Activated CD8-positive, alpha-beta T cell treated with anti-CD3 and anti-CD28 coated beads for 36 hours (primary cell): ENCODE results near the gene THRB. TPM values are rescaled to one million over a fixed set of nuclear protein-coding genes. Genes with fewer than 3 reads are reported as not detected.

Source experiments
- ATAC-seq: fragments of 200-7000 bp; cut with Tn5 transposase; one replicate; pipeline ENCODE4 v1.10.0; 2021; ENCODE audit warnings: mild to moderate bottlenecking, moderate library complexity
- CTCF ChIA-PET: fragments of 350-600 bp; sonication (Branson Sonifier 250); formaldehyde crosslinking; loops from one replicate; lab custom pipeline; 2021; ENCODE audit warnings: antibody characterized with exemption; lab: Charles Lee
- POLR2A ChIA-PET: fragments of 350-600 bp; sonication (Branson Sonifier 250); formaldehyde crosslinking; loops from one replicate; lab custom pipeline; 2021; ENCODE audit warnings: antibody characterized with exemption; lab: Charles Lee
- DNase-seq: peaks from one replicate; pipeline ENCODE4 v3.0.0-alpha.2; 2020
- H3K27ac Mint-ChIP-seq: one replicate; pipeline ENCODE4 v1.8.0; 2021; ENCODE audit warnings: mild to moderate bottlenecking, mixed read lengths
- H3K27me3 Mint-ChIP-seq: one replicate; pipeline ENCODE4 v1.8.0; 2021; ENCODE audit warnings: mixed read lengths
- H3K36me3 Mint-ChIP-seq: one replicate; pipeline ENCODE4 v1.8.0; 2021; ENCODE audit warnings: low read depth, mixed read lengths
- H3K4me1 Mint-ChIP-seq: one replicate; pipeline ENCODE4 v1.8.0; 2021; ENCODE audit warnings: low read depth, mixed read lengths
- H3K4me3 Mint-ChIP-seq: one replicate; pipeline ENCODE4 v1.8.0; 2021; ENCODE audit warnings: mild to moderate bottlenecking, moderate library complexity, mixed read lengths
- H3K9me3 Mint-ChIP-seq: one replicate; pipeline ENCODE4 v1.8.0; 2021; ENCODE audit warnings: mixed read lengths
- intact Hi-C: fragments of 100-400 bp; cut with micrococcal nuclease; formaldehyde crosslinking; loops from one replicate; pipeline ENCODE4 v1.10.0; 2022
- total RNA-seq, 2 experiments: library from RNA; stranded (reverse); gene quantifications; one replicate each; pipeline ENCODE4 v1.2.3, GENCODE V29; 2021
- TF ChIP-seq, protein P1 (sequence below): fragments of 200-600 bp; IDR thresholded peaks from one replicate; pipeline ENCODE4 v1.8.0; 2022; ENCODE audit warnings: antibody characterized with exemption, mild to moderate bottlenecking

The THRB gene
- total RNA-seq, 2 experiments from 2014 or later, result not detected

DNA sequence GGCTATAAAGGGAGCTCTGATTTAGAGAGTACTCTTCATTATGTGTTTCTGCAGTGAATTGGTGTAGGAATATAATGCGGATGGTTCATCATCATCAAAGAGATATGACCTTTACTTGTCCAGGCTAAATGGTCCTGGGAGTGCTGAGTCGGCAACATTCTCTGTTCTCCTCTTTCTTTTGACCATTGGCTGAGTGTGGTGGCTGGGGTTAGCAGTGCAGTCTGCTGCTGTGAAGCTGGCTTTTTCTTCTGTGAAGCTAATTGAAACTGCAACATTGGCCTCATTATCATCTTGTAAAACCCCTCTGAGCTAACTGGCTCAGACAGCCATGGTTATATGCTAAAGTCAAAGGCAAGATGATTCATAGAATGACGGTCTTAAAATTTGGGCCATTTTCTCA, 83.8 kb downstream of the THRB start:
- no peak for ATAC-seq
- TF ChIP-seq, protein P1, sequence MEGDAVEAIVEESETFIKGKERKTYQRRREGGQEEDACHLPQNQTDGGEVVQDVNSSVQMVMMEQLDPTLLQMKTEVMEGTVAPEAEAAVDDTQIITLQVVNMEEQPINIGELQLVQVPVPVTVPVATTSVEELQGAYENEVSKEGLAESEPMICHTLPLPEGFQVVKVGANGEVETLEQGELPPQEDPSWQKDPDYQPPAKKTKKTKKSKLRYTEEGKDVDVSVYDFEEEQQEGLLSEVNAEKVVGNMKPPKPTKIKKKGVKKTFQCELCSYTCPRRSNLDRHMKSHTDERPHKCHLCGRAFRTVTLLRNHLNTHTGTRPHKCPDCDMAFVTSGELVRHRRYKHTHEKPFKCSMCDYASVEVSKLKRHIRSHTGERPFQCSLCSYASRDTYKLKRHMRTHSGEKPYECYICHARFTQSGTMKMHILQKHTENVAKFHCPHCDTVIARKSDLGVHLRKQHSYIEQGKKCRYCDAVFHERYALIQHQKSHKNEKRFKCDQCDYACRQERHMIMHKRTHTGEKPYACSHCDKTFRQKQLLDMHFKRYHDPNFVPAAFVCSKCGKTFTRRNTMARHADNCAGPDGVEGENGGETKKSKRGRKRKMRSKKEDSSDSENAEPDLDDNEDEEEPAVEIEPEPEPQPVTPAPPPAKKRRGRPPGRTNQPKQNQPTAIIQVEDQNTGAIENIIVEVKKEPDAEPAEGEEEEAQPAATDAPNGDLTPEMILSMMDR, result no peak
- H3K9me3 Mint-ChIP-seq, result peaks cover 1% of the 10 kb centered on the region
- no peak overlapping the region for H3K4me3 Mint-ChIP-seq
- POLR2A ChIA-PET, result no interaction called here
- CTCF ChIA-PET, result no interaction called here
- intact Hi-C loops, result no loop called here
- H3K4me1 Mint-ChIP-seq, result no peaks in the 10 kb centered on the region
- H3K36me3 Mint-ChIP-seq, result no peaks in the 10 kb centered on the region
- H3K27ac Mint-ChIP-seq, result no peak overlapping the region
- no peaks in the 10 kb centered on the region for H3K27me3 Mint-ChIP-seq
- DNase-seq, result no peak

DNA sequence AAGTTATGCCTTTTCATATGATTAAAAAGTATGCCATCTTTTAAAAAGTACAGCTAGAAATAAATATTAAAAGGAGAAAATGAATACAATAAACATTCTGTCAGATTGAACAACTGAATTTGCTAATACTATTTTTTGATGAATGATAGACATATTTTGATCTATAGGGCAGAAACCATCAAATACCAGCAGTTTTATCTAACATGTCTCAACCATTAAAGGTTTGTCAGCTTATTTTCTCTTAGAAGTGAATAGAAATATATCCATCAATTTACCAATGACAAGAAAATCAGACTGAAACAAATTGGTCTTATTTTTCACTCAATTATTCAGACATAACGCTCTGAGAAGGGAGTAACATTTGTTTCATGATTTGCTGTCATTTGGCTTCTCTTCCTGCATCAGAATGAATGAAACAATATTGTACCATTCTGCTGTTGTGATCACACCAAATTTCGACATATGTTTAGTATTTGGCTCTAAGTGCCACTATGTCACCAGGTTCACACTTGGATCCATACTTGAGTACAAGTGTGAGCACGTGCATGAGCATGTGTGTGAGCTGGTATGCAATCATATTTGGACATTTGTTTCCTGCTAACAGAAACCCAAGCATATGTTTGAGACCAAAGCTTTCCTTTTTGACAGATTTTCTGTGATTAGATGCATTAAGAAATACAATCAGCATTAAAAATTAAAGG, 86.5 kb downstream of the THRB start:
- no peaks in the 10 kb centered on the region for H3K9me3 Mint-ChIP-seq
- H3K27ac Mint-ChIP-seq, result no peak overlapping the region
- H3K4me1 Mint-ChIP-seq, result no peaks in the 10 kb centered on the region
- no peaks in the 10 kb centered on the region for H3K36me3 Mint-ChIP-seq
- ChIA-PET CTCF (interaction anchor here (2.2 kb wide), 1 partner anchor 9 kb away, joined by 5 read pairs; no protein-coding TSS in a partner anchor), POLR2A (no interaction called here)
- ATAC-seq (no peak), DNase-seq (no peak)
- intact Hi-C loops, result no loop called here
- TF ChIP-seq, protein P1, result no peak
- no peaks in the 10 kb centered on the region for H3K27me3 Mint-ChIP-seq
- H3K4me3 Mint-ChIP-seq, result no peak overlapping the region

DNA sequence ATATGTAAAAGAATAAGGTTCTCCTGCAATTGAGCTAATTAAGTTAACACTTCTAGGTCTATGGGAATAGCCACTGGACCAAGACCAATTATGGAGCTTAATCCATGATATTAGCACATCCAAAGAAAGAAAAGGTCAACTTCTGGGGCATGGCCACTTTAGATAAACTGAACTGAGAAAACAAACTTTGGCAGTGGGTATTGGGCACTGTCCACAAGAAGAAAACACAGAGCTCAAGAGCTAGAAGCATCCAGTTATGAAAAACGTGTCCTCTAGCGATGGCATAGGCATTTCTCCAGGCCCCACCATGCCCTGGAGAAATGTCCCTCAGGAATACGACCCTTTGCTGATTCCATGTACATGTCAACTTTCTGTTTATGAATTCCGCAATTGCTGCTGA, 87.8 kb downstream of the THRB start:
- CTCF ChIA-PET, result interaction anchor here (2.2 kb wide), 1 partner anchor 11 kb away, joined by 5 read pairs; no protein-coding TSS in a partner anchor
- Mint-ChIP-seq H3K4me1 (no peaks in the 10 kb centered on the region), H3K4me3 (no peak overlapping the region), H3K27ac (no peak overlapping the region), H3K27me3 (no peaks in the 10 kb centered on the region), H3K9me3 (no peaks in the 10 kb centered on the region), H3K36me3 (no peaks in the 10 kb centered on the region)
- DNase-seq, result no peak
- POLR2A ChIA-PET, result no interaction called here
- intact Hi-C loops, result no loop called here
- ATAC-seq, result no peak
- TF ChIP-seq, protein P1, result no peak

DNA sequence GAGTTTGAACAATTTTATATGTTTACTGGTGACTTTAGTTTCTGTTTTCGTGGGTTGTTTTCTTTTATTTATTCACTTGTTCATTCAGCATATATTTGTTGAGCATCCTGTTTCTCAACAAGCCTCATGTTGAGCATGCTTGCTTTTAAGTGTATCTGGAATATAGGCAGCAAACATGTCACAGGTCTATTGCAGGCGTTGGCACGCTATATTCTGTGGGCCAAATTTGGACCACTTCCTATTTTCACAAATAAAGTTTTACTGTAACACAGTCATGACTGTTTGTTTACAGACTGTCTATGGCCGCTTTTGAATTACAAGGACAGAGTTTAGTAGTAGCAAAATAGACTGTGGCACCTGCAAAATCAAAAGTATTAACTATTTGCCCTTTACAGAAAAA, 89.6 kb downstream of the THRB start:
- Mint-ChIP-seq H3K27ac (no peak overlapping the region), H3K36me3 (no peaks in the 10 kb centered on the region), H3K4me1 (no peaks in the 10 kb centered on the region), H3K27me3 (no peaks in the 10 kb centered on the region), H3K4me3 (no peak overlapping the region), H3K9me3 (no peaks in the 10 kb centered on the region)
- ChIA-PET POLR2A (no interaction called here), CTCF (no interaction called here)
- intact Hi-C loops, result no loop called here
- DNase-seq (no peak), ATAC-seq (no peak)
- TF ChIP-seq, protein P1, result no peak

DNA sequence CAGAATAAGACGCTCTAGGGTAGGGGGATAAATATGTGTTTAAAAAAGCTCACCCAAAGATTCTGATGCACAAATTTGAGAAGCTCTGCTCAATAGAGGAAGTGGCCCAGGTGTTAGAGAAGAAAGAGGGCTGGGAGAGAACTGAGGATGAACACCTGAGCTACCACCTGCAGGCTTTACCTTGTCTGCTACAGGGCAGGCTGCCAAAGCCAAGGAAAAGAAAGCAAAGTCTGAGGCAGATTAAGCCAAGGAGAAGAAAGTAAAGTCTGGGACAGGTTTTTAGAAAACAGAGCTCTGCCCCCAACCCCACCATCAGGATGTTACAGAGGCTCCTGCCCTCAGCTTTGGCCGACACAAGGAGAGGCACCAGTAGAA, 92.9 kb downstream of the THRB start:
- H3K27ac Mint-ChIP-seq, result no peak overlapping the region
- no peak for DNase-seq
- intact Hi-C loops, result no loop called here
- ChIA-PET CTCF (no interaction called here), POLR2A (no interaction called here)
- H3K4me1 Mint-ChIP-seq, result no peaks in the 10 kb centered on the region
- no peak overlapping the region for H3K4me3 Mint-ChIP-seq
- H3K9me3 Mint-ChIP-seq, result no peaks in the 10 kb centered on the region
- no peaks in the 10 kb centered on the region for H3K36me3 Mint-ChIP-seq
- ATAC-seq, result no peak
- H3K27me3 Mint-ChIP-seq, result no peaks in the 10 kb centered on the region
- TF ChIP-seq, protein P1, result no peak
